Esophagus muscularis mucosa (tissue), 4 donors: ENCODE measurements around the gene SERINC3. TPM values are rescaled to one million over a fixed set of nuclear protein-coding genes. Genes with fewer than 3 reads are reported as not detected.
A peak's percentile ranks its signal among the peaks of the same experiment; 100 is the strongest.
"Not testable (repeated sequence)": the region's sequence is repeated elsewhere in the genome, so short reads cannot be mapped to it uniquely, and the experiment has no call there.

Source experiments
- DNase-seq: peaks from one replicate; pipeline ENCODE4 v3.0.0-alpha.2; 2017; ENCODE audit errors: extremely low spot score
- H3K27ac ChIP-seq, 4 donors: fragments of 200-600 bp; sonication (generic); replicated peaks in 1 of 4; 1 replicate in 3 of 4; 2 replicates in 1 of 4; pipeline ENCODE4 v1.5.1; 2016 to 2019; ENCODE audit warnings: mild to moderate bottlenecking in 1 of 4
- H3K27me3 ChIP-seq, 4 donors: fragments of 200-600 bp; sonication (generic); one replicate each; pipeline versions ENCODE4 v1.5.1 to v1.6.0; 2016 to 2019
- H3K36me3 ChIP-seq, 4 donors: fragments of 200-600 bp; sonication (generic); one replicate each; pipeline ENCODE4 v1.5.1; 2016 to 2019
- H3K4me1 ChIP-seq, 4 donors: fragments of 200-600 bp; sonication (generic); one replicate each; pipeline ENCODE4 v1.5.1; 2016 to 2019
- H3K4me3 ChIP-seq, 4 donors: fragments of 200-600 bp; sonication (generic); 1 replicate in 2 of 4; 2 replicates in 2 of 4; pipeline ENCODE4 v1.5.1; 2016 to 2019; ENCODE audit warnings: mild to moderate bottlenecking in 4 of 4, moderate library complexity in 1 of 4
- H3K9me3 ChIP-seq, 4 donors: fragments of 200-600 bp; sonication (generic); 1 replicate in 3 of 4; 2 replicates in 1 of 4; pipeline ENCODE4 v1.5.1; 2016 to 2019
- EP300 ChIP-seq: sonication (generic); formaldehyde crosslinking; IDR thresholded peaks from one replicate; pipeline ENCODE4 v1.6.1; 2017; ENCODE audit warnings: antibody characterized with exemption
- POLR2A ChIP-seq: fragments of 450-650 bp; IDR thresholded peaks from one replicate; pipeline ENCODE4 v1.6.1; 2017; ENCODE audit warnings: antibody characterized with exemption, moderate library complexity, mild to moderate bottlenecking, low read depth
- POLR2AphosphoS5 ChIP-seq, 2 donors: sonication (generic); formaldehyde crosslinking; IDR thresholded peaks; one replicate each; pipeline ENCODE4 v1.6.1; 2017; ENCODE audit warnings: antibody characterized with exemption in 2 of 2
- WGBS: methylation state at CpG from one replicate; pipeline ENCODE4 v1.1.5; 2018; 5-methylcytosine and 5-hydroxymethylcytosine counted together
- intact Hi-C: fragments of 100-400 bp; cut with DNase I; formaldehyde crosslinking; loops from one replicate; pipeline ENCODE4 v1.15.1; 2023
- total RNA-seq, 4 donors: library from RNA; depleted of rRNA; stranded (reverse); fragments of >200 nt; gene quantifications; one replicate each; pipeline versions ENCODE4 v1.1.0 to v1.2.1, GENCODE V29; 2016
- TF ChIP-seq, protein P1 (sequence below), 3 experiments: fragments of 200-600 bp in 2 of 3; fragments of 450-650 bp in 1 of 3; sonication (generic) in 2 of 3; IDR thresholded peaks; one replicate each; pipeline ENCODE4 v1.5.1; 2017 to 2019; ENCODE audit warnings: antibody characterized with exemption in 3 of 3, mild to moderate bottlenecking in 2 of 3, moderate library complexity in 1 of 3

The SERINC3 gene
- total RNA-seq, 4 donors from 2014 or later: 121 to 175 (median 138) TPM

DNA sequence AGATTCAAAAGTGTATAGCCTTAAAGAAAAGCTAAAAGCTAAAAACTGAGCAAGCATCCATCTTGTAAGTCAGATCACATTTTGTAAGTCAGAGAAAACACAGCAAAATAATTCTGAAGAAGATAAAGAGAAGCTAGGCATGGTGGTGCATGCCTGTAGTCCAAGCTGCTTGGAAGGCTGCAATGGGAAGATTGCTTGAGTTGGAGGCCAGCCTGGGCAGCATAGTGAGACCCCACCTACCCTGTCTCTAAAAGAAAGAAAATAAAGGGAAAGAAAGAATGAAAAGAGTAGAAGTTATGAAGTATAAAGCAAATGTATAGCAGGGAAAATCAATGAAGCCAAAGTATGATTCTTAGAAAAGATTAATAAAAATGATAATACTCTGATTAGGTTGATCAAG is 40.0 kb upstream of the SERINC3 start:
- DNase-seq: no peak
- no peak overlapping the region for H3K4me3 ChIP-seq
- H3K27ac ChIP-seq: peak overlapping the region in 1 of 4 donors; percentile 82
- intact Hi-C loops: no loop called here
- TF ChIP-seq EP300 (no peak), POLR2AphosphoS5 (IDR thresholded peaks at IDR 0.05) (no peak), POLR2A (no peak)
- TF ChIP-seq, protein P1, sequence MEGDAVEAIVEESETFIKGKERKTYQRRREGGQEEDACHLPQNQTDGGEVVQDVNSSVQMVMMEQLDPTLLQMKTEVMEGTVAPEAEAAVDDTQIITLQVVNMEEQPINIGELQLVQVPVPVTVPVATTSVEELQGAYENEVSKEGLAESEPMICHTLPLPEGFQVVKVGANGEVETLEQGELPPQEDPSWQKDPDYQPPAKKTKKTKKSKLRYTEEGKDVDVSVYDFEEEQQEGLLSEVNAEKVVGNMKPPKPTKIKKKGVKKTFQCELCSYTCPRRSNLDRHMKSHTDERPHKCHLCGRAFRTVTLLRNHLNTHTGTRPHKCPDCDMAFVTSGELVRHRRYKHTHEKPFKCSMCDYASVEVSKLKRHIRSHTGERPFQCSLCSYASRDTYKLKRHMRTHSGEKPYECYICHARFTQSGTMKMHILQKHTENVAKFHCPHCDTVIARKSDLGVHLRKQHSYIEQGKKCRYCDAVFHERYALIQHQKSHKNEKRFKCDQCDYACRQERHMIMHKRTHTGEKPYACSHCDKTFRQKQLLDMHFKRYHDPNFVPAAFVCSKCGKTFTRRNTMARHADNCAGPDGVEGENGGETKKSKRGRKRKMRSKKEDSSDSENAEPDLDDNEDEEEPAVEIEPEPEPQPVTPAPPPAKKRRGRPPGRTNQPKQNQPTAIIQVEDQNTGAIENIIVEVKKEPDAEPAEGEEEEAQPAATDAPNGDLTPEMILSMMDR (IDR thresholded peaks at IDR 0.05): no peak
- peaks cover 14 to 62% (median 49%) of the 10 kb centered on the region in 4 donors for H3K4me1 ChIP-seq
- no peaks in the 10 kb centered on the region for H3K9me3 ChIP-seq
- H3K36me3 ChIP-seq: no peaks in the 10 kb centered on the region
- H3K27me3 ChIP-seq: no peaks in the 10 kb centered on the region

DNA sequence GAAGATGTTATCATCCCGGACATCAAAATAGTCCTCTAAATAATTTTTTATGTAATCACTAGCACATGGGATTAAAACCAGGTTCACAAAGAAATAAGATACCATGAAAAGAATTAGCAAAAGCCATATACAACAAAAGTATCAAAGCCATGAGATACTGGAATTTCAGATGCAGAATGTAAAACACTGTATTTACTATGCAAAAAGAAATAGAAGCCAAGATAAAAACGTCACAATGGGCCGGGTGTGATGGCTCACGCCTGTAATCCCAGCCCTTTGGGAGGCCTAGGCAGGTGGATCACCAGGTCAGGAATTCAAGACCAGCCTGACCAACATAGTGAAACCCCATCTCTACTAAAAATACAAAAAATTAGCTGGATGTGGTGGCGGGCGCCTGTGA is 38.9 kb upstream of the SERINC3 start:
- WGBS: 91% methylated on average over 6 of the region's 6 CpGs
- H3K4me1 ChIP-seq: peaks cover 11 to 62% (median 47%) of the 10 kb centered on the region in 4 donors
- DNase-seq, H3K9me3 ChIP-seq, H3K36me3 ChIP-seq, intact Hi-C loops, H3K27me3 ChIP-seq, H3K4me3 ChIP-seq: not testable (repeated sequence)
- H3K27ac ChIP-seq: peak overlapping the region in 1 of 4 donors; percentile 11

DNA sequence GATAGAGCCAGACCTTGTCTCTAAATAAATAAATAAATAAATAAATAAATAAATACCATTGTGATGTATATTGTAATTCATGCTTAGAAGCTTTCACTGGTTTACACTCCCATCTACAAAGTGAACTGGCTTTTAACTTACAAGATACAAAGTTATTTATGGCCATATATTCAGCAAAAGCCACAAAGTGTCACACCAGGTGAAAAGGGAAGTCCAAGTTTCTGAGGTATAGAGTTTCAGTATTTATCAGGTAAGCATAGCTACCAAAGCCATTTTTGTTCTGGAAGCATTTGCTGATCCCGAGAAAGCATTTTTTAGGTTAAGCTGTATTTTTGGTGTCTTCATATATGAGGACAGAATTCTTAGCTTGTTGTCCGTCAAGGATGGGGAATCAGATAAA is 38.4 kb upstream of the SERINC3 start:
- Histone ChIP-seq H3K4me1 (peaks cover 11 to 62% (median 50%) of the 10 kb centered on the region in 4 donors), H3K27ac (peak overlapping the region in 2 of 4 donors; percentile 1 to 7), H3K4me3 (no peak overlapping the region), H3K27me3 (no peaks in the 10 kb centered on the region), H3K9me3 (no peaks in the 10 kb centered on the region), H3K36me3 (no peaks in the 10 kb centered on the region)
- WGBS: 91% methylated on average over 2 of the region's 2 CpGs
- intact Hi-C loops: no loop called here
- no peak for TF ChIP-seq EP300
- no peak for TF ChIP-seq POLR2A
- TF ChIP-seq, protein P1 (IDR thresholded peaks at IDR 0.05): no peak
- no peak for TF ChIP-seq POLR2AphosphoS5 (IDR thresholded peaks at IDR 0.05)
- no peak for DNase-seq

DNA sequence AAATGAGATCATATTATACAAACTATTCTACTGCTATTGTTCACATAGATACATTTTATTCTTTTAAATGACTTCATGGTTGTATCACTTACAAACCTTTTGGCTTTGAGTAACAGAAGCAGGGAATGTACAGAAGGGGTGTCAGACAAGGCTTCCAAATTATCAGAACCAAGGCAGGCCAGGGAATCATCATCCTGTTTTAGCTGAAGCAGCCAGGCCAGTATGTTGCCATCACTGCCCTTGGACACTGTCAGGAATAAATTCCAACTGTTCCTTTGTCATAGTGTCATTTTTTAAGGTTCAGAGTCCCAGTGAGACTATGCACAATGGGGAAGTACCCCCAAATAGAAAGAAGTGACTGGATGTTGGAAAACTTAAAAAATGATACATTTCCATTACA is 37.4 kb upstream of the SERINC3 start:
- intact Hi-C loops: no loop called here
- no peak for DNase-seq
- no peak overlapping the region for H3K4me3 ChIP-seq
- H3K36me3 ChIP-seq: no peaks in the 10 kb centered on the region
- peak overlapping the region in 2 of 4 donors; percentile 5 to 45 for H3K27ac ChIP-seq
- H3K4me1 ChIP-seq: peaks cover 14 to 62% (median 52%) of the 10 kb centered on the region in 4 donors
- TF ChIP-seq, protein P1 (IDR thresholded peaks at IDR 0.05): no peak
- TF ChIP-seq POLR2AphosphoS5 (IDR thresholded peaks at IDR 0.05) (no peak), EP300 (no peak), POLR2A (no peak)
- no peaks in the 10 kb centered on the region for H3K9me3 ChIP-seq
- no peaks in the 10 kb centered on the region for H3K27me3 ChIP-seq

DNA sequence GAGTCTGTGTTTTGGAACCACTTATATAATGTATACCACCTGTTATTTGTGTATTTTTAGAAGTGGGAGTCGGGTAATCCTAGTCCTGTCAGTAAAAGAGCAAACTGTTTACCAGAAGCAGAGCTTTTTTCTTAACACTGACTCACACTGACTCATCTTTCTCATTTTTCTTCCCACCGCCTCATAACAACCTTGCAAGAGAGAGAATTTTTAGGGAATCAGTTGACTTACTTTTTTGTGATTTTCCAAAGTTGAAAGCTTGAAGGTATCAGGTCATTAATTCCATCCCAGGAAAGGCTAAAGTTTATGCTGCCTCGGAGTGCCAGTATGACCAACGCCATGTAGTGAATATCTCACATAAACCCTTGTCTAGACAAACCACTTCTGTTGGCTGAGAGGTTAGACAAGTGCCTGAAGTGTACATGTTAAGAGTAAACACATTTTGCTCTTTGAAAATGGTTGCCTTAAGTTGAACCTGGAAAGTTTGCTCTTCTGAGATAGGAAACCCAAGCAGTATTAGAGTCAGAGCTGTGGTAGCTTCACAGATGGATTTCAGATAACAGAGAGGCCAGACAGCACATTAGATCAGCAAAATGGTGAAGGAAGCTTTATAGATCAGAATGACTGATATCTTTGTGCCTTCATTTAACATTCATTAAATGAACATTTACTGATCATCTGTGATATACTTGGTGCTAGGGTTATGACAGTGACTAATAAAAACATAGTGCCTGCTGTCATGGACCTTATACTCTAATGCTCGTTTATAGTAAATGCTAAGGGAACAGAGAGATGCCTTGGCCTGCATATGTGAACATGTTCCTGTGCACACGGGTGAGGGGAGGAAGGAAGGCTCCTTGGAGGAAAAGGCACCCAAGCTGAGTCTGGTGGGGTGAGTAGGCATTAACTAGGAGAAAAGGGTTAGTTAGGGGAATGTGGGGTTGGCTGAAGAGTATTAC is 31.4 kb upstream of the SERINC3 start:
- H3K4me3 ChIP-seq: no peak overlapping the region
- H3K27me3 ChIP-seq: no peaks in the 10 kb centered on the region
- intact Hi-C loops: no loop called here
- H3K27ac ChIP-seq: peak overlapping the region; percentile 82 to 91 (median 86)
- no peak for TF ChIP-seq POLR2A
- peak; percentile 8 for TF ChIP-seq EP300
- TF ChIP-seq POLR2AphosphoS5 (IDR thresholded peaks at IDR 0.05): peak in 1 of 2 donors; percentile 58
- H3K36me3 ChIP-seq: no peaks in the 10 kb centered on the region
- H3K4me1 ChIP-seq: peaks cover 26 to 75% (median 69%) of the 10 kb centered on the region in 4 donors
- 30% methylated on average over 6 of the region's 6 CpGs for WGBS
- no peak for DNase-seq
- H3K9me3 ChIP-seq: no peaks in the 10 kb centered on the region
